HK-2 (cell line): Measurements from ENCODE around the gene ZFP36L1.

Experiments used
- DNase-seq: peaks from one replicate; pipeline ENCODE4 v3.0.0-alpha.2; 2018; ENCODE audit not compliant: unreplicated experiment

Gene ZFP36L1

DNA sequence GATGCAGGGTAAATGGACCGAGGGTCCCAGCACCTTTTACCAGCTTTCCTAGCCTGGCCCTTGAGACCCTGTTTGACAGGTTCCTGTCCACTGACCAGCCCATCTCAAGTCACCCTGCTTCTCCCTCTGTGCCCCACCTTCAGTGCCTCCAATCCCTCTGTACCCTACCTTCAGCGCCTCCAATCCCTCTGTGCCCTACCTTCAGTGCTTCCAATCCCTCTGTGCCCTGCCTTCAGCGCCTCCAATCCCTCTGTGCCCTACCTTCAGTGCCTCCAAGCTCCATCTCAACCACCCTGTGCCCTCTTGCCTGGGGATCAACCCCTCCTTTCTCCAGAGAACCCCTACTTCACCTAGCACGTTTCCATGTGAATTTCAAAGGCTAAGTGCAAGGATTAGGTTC is 54.3 kb downstream of the ZFP36L1 start:
- no peak for DNase-seq
